Stimulated activated CD8-positive, alpha-beta memory T cell treated with anti-CD3 and anti-CD28 coated beads, Interleukin-7, amount 100 ng/mL, for 24 hours (primary cell): Measurements from ENCODE around the gene PGGHG.
"Not testable (repeated sequence)": the region's sequence is repeated elsewhere in the genome, so short reads cannot be mapped to it uniquely, and the experiment has no call there.

Source experiments
- DNase-seq: peaks from one replicate; pipeline ENCODE4 v3.0.0-alpha.2; 2020; ENCODE audit warnings: low read depth

PGGHG gene

GRCh38 chr11:288478-289397 lies at the start of gene PGGHG:
PGGHG (plus strand) TSS chr11:289126; CDS start chr11:289817, 691 bp downstream.
- no peak for DNase-seq

DNA sequence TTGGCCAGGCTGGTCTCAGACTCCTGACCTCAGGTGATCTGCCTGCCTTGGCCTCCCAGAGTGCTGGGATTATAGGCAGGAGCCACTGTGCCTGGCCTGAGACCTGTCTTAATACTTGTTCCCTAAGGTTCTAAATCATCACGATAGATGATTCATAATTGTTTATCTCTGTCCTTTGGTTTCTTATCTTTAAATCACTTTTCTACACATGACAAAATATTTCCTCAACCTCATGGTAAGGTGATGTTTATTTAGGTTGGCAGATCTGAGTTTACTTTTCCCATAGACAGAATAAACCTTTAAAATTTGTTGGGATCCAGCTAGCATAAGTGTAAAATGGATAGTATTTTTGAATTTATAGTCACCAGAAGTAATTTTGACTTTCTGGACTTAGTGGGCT lies 48.6 kb upstream of the PGGHG start:
- no peak for DNase-seq

DNA sequence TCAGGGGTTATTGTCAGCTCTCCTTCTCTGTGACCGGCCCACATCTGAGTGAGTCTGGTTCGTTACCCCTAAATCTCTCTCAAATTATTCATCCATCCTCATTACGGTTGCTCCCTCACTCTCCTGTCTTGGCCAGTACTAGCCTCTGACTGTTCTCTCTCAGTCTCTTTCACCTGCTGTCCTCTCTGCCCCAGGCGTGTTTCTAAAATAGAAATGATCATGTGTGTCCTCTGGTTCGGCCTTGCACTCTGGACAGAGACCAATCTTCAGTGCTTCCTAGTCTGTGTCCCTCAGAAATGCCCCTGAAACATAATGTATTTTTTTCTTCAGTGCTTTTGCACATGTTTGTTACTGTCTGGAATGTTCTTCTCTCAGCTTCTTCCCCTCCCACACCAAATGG lies 47.3 kb upstream of the PGGHG start:
- DNase-seq, result no peak

DNA sequence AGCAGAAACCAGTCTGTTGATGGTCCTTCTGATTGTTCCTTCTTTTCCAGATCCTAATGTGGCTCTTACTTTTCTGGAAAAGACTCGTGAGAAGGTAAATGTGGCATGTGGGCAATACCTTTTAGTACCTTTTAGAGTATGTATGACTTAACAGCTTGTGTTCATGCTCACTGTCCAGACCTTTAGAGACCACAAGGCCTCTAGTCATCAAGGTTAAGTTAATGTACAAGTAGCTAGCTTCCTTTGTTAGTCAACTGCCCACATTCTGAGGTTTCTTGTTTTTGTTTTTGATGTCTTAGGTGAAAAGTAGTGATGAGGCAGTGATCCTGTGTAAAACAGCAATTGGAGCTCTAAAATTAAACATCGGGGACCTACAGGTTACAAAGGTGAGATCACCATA lies 44.5 kb upstream of the PGGHG start:
- no peak for DNase-seq

GRCh38 chr11:249062-249461 lies 39.9 kb upstream of the PGGHG start:
- DNase-seq, result no peak

GRCh38 chr11:250274-250673 lies 38.7 kb upstream of the PGGHG start:
- no peak for DNase-seq

GRCh38 chr11:250740-251299 lies 38.1 kb upstream of the PGGHG start:
- DNase-seq, result peak; percentile 59

DNA sequence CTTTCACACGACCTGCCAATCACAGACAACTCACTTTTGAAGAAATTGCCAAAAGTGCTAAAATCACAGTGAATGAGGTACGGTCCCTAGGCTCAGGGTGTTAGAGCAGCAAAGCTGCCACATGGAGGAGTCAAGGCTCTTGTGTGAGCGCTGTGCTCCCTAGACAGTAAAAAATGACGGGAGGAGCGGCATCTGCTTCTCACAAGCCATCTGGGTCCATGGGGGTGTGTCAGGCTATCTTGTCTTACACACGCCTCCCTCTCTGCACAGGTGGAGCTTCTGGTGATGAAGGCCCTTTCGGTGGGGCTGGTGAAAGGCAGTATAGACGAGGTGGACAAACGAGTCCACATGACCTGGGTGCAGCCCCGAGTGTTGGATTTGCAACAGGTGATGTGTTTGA lies 37.4 kb upstream of the PGGHG start:
- no peak for DNase-seq

- no peak for DNase-seq
Observed at GRCh38 chr11:252666-253065, 36.3 kb upstream of the PGGHG start.

DNA sequence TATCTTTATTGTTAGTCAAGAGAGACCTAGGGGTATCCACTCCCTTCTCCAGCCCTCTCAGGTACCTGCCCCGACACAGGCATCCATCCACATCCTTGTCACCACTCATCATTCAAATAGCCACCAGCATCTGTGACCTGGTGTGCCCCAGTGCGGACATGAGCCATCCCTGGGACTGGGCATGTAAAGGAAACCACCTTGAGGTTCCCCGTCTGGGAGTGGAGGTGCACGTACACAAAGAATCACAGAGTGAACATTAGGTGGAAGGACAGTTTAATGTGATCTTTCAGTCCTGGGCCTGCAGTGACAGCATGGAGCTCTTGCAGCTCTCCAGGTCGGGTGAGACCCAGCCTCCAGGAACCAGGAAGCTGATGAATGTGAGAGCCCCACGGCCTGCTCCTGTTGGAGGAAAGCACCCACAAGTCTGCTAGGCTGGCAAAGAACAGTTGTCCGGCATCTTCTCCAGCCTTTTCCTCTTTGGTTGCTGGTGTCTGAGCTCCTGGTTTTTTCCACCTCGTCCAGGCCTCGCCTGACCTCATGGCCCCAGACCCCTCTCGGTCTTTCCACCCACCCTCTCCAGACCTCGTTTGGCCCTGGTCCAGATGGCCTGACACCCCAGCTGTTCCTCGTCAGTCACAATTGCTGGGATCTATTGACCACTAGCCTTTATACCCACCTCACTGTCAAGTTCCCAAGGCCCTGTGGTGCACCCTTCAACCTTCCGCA lies 35.6 kb upstream of the PGGHG start:
- DNase-seq, result no peak

DNA sequence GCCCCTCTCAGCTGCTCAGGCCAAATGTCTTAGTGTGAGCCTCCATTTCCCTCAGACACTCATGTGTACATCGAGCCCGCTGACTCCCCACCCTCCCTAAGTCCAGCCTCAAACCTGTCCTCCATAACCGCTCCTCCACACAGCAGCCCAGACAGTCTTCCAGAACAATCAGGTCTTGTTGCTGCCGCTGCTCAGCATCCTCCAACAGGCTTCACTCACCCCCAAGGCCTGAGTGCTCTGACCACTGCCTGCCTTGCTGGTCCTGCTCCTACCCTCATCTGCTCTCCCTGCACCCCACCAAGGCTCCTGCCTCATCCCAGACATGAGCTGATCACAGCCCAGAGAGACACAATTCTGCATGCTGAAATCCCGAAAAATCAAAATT lies 35.0 kb upstream of the PGGHG start:
- no peak for DNase-seq

DNA sequence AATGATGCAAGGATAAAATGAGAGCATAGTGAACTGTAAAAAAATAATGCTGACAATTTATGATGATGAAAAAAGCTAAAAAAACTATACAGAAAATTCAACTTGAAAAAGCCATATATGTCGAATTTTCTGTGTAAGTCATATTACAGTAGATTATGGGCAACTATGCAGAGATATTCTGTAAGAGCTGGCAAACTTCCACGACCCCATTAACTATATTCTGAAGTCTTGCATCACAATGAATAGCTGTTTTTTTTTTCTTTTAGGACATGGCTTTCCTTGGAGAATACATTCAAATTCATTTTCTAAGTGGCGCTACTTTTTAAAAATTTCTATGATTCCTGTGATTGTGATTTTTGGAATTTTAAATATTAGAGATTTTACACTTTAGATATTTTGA lies 33.8 kb upstream of the PGGHG start:
- DNase-seq, result no peak

- DNase-seq, result no peak
Observed at GRCh38 chr11:255816-256215, 33.1 kb upstream of the PGGHG start.

- no peak for DNase-seq
Observed at GRCh38 chr11:256952-257737, 31.8 kb upstream of the PGGHG start.

DNA sequence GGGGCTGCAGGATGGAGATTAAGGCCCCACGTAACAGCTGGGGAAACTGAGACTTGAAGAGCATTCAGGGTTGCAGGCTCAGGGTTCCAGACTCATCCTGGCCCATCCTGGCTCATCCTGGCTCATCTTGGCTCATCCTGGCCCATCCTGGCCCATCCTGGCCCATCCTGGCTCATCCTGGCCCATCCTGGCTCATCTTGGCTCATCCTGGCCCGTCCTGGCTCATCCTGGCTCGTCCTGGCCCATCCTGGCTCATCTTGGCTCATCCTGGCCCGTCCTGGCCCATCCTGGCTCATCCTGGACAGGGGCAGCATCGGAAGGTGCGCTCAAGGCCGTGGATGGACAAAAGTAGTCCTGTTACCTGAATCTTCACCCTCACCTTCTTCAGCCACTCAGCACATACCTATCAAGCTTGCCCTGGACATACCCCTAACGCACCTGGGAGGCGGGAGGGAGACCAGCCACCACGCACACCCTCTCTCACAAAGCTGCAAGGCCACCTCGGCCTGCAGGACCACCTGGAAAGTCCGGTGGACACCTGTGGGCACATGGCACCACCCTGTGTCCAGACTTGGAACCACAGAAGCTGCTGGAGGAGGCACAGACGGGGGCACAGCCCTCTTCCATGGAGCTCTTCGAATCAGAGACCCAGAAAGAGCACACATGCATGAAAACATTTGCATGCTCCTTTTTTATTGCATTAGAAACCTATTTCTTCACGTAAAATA lies 31.0 kb upstream of the PGGHG start:
- no peak for DNase-seq

DNA sequence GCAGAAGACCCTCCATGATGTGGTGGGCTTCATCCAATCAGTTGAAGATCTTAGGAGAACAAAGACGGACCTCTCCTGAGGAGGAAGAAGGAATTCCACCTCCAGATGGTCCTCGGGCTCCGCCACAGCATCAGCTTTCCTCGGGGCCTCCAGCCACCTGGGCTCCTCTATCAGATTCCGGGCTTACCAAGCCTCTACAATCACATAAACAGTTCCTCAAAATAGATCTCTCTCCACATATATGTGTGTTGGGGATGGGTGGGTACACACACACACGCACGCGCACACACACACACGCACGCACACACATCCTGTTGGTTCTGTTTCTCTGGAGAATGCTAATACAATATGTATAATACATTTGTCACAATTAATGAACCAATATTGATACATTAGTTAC lies 29.5 kb upstream of the PGGHG start:
- no peak for DNase-seq

DNA sequence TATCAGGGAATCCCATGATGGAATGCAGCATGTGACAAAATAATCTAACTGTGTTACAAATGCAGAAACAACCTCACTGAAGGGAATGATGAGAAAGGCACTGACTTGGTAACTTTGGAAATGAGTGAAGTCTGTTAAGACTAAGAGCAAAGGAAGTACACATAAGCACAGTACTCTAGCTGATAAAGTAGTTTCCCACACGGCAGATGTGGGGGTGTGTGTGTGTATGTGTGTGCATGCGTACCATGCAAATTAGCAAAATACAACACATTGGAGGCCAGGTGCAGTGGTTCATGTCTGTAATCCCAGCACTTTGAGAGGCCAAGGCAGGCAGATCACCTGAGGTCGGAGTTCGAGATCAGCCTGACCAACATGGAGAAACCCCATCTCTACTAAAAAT lies 27.3 kb upstream of the PGGHG start:
- DNase-seq, result no peak

- no peak for DNase-seq
Observed at GRCh38 chr11:266676-267439, 22.1 kb upstream of the PGGHG start.

DNA sequence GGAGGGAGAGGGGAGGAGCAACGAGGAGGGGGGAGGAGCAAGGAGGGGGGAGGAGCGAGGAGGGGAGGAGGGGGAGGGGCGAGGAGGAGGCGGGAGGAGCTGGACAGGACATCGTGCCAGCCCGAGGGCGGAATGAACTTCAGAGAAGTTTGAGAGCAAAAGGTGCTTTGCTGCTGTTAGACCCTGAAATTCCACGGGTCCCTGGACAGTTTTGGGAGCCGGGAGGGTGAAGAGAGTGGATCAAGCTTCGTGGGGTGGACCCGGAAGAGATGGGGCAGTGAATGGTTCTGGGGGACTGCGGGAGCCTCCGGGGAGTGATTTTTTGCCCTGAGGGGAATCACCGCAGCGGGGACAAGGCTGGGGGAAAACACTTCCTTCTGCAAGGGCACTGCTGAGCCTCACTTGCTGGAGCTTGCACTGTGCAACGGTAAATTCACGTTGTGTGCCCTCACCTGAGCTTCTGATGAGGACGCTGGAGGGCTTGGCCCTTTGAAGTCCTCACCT lies 21.4 kb upstream of the PGGHG start:
- DNase-seq, result no peak

GRCh38 chr11:268716-269145 lies 20.2 kb upstream of the PGGHG start:
- DNase-seq, result not testable (repeated sequence)
